DMS153 treated with DMSO at 0.1 percent for 48 hours (cell line): ENCODE data around the gene CCDC171.

Experiments used
- DNase-seq: peaks from one replicate; lab custom pipeline; 2025; ENCODE audit not compliant: unreplicated experiment; lab: John Stamatoyannopoulos, UW

CCDC171 gene

DNA sequence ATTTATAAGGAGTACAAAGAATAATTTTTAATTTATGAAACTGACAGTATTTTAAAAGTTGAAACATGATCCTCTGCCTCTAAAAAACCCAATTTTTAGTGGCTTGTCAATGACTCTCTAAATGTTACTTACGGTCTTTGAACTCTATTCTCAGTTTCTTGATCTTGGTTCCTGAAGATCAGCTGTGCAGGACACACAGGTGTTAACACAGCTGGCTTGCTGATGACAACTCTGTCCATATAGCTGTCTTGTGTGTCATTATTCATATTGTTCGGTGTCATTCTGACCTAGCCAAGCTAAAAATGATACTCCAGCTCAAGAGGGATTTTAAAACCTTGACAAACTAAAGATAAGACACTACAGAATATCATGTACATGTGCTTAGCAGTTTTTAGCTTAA lies 314.5 kb downstream of the CCDC171 start:
- DNase-seq, result no peak

DNA sequence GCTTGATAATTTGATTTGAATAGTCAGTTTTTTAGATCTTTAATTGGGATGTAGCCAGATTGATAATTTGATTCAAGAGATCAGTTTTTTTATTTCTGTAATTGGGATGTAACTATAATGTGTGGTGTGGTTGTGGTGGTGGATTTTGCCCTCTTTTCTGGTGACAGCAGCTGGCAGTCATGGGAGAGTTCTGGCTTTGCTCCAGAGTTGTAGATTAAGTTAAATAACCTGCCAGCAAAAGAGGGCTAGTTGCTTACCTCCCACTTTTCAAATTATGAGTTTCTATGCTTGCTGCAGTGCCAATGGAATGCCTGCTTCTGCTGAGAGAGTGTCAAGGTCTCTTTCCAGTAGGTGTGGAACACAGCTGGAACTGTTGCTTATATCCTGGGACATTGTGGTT lies 315.1 kb downstream of the CCDC171 start:
- no peak for DNase-seq

DNA sequence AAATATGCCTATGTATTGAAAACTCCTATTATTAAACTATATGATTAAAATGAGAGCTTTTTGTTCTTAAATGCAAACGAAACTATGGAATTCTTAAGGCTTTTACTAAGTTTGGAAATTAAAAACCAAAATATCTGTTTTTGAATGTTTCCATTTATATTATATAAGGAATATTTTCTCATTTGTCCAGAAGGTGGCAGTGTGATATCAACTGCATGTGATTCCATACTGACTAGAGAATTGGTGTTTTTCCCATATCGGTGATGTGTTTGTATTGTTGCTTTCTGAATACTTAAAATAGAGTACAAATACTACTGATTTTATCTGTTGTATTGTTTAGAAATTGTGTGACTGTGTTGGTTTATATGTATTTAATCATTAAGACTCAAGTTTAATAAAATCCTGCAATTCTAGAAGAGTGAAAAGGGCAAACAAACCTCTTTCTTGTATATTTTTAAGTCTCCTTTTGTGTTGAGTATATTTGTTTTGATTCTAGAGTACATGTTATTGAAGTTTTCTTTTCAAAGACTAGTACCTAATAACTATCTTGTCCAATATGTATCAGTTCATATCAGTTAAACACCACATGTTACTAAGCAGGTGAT lies 320.8 kb downstream of the CCDC171 start:
- peak; percentile 76 for DNase-seq

DNA sequence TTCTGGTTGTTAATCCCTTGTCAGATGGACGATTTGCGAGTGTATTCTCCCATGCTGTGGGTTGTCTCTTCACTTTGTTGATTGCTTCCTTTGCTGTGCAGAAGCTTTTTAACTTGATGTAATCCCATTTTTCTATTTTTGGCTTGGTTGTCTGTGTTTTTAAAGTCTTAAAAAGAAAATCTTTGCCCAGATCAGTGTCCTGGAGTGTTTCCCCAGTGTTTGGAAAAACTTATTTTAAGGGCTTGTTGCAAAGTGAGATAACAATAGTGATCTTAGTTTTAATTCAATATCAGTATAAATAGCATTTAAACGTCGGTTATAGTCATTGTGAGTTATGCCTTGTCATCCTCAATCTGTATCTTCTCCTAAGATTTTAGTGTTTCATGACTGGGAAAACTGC lies 329.5 kb downstream of the CCDC171 start:
- no peak for DNase-seq

DNA sequence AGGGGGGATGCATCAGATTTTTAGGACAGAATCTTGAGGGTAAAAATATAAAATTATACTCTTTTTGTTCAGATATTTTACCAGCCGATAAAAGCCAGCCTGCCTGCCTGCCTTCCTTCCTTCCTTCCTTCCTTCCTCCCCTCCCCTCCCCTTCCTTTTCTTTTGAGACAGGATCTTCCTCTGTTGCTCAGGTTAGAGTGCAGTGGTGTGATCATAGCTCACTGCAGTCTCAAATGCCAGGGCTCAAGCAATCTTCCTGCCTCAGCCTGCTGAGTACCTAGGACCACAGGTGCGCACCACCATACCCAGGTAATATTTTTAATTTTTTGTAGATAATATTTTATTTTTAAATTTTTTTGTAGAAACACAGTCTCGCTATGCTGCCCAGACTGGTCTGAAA lies 330.0 kb downstream of the CCDC171 start:
- no peak for DNase-seq

DNA sequence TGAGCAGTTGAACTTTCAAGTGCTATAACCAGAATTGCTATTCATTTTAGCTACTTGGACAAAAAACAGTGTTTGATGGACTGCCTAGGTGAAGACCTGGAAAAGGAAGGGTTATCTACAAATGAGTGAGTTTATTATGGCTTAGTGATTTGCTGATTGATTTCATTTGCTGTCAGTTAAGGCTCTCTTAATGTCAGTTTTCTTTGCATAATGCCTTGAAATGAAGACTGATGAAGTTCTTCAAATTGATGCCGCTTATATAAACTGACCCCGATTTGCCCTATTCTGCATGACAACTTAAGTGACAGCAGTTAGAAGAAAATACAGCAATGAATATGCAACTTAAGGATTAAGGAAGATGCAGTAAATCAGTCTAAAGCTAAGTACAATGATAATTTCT lies 332.6 kb downstream of the CCDC171 start:
- DNase-seq, result no peak

DNA sequence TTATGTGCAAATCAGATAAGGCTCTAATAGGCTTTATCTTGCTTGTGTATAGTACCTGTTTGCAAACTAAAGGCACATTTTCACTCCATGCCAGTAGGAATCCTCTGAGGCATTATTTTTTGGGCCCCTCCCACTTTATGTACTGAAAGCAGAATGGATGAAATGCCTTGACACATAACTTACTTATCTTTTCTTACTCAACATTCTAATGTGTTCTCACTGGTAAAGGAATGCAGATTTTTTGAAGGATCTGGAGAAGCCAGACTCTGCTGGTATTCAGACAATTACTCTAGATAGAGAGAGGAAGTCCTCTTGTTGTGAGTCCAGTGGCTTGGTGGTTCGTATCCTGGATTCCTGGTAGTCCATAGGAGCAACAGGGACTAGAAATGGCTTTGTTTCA lies 336.7 kb downstream of the CCDC171 start:
- no peak for DNase-seq

DNA sequence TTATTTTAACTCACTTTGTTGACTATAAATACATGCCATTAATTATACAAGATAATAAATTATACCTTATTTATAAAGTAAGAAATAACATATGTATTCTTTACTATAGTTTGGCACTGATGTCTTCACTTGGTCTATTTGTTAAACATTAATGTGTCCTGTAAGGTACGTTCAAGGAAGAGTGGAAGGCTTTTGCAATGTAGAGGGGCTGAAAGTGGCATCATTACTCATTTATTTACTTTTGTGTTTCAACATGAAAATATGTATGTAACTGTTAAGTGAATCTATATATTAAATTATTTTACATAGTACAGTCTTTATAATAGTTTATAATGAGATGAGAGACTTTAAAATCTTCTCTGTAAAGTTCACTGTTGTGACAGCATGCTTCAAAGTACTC lies 348.7 kb downstream of the CCDC171 start:
- no peak for DNase-seq

DNA sequence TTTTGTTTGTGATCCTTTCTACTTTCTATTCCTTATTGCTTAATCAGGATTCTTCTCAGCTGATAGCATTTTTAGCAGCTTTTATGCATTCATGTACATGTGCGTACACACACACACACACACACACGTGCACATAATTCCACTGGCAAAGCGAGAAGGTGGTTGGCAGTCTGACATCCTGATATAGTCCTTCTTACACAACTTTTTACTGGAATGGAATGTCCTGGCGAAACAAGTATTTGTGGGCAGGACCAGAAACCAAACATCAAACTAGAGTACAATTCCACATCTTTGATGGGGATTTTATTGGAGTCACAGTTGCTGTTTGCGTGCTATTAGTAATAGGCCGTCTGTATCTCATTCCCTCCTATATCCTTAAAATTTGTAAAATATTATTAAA lies 356.5 kb downstream of the CCDC171 start:
- no peak for DNase-seq

DNA sequence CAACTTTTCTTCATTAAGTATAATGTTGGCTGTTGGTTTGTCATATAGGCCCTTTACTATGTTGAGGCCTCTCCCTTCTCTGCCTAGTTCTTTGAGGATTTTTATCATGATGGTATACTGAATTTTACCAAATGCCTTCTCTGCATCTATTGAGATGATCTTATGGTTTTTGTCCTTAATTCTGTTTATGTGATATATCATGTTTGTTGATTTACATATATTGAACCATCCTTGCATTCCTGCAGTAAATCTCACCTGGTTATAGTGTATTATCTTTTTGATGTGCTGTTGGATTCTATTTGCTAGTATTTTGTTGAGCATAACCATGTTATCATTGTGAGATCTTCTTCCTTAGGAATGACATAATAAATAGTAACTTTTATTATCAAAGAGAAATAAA lies 362.9 kb downstream of the CCDC171 start:
- DNase-seq, result no peak

DNA sequence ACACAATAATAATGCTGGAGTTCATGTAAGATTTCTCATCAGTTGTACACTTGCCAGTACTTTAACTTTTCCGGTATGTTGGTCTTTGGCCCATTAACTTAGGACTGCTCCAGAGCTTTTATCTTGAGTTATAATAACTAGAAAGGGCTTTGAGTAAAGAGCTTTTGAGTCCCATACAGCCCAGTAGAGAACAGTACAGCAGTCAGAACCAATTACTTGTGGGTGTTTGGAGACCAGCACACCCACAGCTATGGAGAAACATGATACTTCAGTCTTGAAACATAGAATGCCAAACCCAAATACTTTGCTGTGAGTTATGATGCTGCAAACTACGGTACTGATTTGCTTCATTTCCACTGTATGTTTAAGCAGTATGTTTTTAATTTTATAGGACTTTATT lies 374.3 kb downstream of the CCDC171 start:
- DNase-seq, result no peak

DNA sequence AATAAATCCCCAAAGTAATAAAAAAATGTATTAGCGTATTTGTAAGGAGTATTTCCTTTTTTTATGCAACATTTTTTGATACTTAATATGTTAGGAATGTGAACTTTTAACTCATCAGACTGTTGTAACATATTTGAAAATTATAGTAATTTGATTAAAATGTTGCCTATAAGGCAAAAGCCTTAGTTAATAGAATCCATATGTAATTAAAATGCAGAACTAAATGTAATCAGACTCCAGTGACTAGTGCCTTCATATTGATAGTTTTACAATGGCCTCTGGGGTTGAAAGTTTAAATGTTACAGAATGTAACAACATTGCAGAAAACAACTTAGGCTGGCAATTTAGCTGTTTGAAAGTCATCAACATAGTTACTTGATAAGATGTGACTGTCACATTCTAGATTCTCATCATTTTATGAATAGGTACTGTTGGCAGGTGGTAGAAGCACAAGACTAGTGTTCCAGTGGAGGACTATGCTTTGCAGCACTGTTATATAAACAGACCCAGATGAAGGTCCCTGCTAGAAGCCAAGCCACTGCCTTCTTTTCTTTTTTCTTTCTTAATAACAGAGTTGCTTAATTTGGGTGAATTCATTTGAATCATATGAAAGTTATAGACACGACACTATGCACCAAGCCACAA lies 382.9 kb downstream of the CCDC171 start:
- DNase-seq, result peak; percentile 64

DNA sequence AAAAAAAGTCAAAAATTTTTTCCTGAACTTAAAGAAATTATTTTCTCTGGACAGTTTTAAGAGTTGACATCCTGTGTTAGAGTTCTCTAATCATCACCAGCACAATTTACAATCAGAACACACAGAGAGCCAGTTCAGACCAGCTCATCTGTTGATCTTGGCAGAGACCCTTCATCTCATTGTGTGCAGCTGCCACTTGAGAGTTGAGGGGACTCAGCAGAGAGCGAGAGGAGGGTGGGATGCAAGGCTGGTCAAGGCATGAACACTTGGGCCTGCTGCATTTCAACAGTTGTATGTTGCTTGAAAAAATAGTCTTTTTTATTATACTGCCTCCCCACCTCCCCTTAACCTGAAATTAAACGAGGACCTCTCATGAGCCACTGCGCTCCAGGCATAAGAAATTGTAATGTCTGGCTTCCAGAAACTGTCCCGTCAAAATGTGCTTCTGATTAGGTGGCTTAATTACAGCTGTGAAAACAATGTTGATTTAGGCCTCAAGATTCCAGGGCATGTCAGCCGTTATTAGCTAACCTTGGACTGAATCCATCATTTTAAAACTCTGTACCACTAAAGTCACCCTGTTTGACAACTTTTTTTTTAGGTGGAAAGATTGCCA lies 383.6 kb downstream of the CCDC171 start:
- peak; percentile 64 for DNase-seq

DNA sequence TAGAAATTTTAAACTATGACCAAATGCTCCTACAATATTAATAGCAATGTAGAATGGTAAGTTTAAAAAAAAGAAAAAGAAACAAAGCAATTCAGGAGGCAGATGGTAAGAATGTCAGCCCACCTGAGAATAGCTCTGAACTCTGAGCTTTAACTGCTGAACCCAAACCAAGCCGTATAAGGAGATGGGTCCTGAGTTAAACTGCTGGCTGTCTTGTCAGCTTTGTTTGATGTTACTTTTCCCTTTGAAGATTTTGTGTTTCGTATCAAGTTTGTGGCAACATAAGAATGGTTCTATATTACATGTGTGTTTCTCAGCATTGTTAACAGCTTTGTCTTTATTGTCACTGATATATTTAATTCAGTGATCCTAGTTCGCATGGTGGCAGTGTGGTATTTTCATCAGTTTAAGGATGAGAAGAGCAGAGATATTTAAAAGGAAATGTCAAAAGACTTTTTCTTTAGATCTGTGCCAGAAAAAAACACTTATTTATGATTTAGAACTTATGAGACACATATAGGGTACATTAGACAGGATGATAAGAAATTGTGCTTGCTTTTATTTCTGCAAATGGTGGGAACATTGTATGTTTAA lies 390.1 kb downstream of the CCDC171 start:
- no peak for DNase-seq

DNA sequence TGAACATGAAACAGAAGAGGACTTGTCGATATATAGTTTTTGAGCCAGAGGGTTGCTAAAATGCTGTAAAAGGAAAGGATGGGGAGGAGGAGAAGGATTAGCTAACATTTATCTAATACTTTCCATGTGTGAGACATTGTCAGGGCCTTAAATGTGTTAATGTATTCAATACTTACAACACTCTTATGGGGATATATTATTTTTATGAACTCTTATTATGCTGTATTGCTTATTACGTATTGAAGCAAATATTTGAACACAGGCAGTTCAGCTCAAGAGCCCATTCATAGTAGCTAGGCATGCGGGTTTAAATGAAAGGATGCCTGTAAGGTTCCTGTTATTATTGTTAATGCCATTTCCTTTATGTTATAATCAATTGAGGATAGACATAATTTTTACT lies 391.5 kb downstream of the CCDC171 start:
- no peak for DNase-seq

DNA sequence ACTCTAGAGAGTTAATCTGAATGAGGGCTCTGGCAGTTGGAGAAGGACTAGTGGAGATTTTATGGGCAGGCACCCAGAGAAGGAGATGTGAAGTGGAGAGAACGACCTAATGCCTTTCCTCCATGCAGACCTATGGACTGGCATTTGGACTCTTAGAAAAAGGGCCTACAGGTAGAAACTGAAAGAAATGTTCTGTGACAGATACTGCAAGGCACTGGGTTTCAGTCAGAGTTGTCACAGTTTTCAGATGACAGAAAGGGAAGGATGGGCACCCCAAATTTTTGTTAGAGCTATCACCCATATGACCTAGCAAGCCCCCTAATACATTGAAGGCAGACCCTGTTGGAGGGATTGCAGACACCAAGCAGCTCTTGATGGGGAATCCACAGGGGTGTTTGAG lies 406.8 kb downstream of the CCDC171 start:
- no peak for DNase-seq

DNA sequence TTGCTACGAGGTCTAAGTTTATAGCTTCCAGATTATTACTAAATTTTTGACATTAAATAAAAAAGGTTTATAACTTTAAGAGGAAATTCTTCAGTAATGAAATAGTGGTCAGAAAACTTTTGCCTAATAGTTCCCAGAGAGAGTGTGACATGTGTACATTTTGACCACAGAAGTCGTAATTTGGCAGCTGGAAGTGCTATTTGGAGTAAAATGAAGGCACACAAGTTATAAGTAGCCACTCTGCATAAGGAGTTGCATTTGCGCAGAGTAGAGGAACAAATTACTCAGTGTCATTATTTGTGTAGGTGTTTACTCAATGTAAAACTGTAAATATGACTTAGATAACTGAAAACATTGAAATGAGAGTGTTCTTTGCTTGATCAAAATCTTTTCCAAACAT lies 408.4 kb downstream of the CCDC171 start:
- no peak for DNase-seq

DNA sequence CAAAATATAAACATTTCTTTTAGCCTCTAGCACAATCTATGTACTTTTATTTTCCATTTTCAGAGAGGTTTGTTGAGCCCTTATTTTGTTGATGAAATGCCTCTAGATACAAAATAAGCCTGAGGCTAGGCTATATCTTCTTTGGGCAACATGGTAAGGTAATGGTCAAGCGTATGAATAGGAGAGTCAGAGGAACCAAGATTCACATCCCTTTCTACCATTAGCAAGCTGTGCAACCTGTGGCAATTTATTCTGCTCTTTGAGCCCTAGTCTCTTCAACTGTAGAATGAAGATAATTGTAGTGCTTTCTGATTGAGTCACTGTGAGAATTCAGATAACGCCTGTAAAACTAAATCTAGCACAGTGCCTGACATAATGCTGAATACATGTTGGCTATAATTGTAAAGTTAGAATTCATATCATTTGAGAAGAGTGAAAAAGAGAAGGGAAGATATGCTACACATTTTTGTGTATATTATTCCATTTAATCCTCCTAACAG lies 412.5 kb downstream of the CCDC171 start:
- no peak for DNase-seq

DNA sequence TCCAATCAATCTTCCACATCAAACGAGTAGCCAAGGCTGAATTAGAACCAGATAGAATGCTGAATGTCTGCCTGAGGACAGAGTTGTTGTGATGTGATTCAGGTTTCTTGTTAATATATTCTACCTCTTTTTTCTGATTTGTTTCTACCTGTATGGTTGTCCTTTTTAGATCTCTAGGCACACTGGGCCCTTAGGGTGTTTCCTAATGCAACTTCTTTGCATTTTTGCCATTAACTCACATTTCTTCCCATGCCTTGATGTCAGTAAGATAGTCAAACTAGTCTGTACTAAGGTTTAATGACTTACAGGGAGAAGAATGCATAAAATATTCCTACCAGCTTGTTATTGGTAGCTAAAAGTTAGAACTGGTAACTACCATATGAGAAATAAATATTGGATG lies 413.6 kb downstream of the CCDC171 start:
- no peak for DNase-seq

DNA sequence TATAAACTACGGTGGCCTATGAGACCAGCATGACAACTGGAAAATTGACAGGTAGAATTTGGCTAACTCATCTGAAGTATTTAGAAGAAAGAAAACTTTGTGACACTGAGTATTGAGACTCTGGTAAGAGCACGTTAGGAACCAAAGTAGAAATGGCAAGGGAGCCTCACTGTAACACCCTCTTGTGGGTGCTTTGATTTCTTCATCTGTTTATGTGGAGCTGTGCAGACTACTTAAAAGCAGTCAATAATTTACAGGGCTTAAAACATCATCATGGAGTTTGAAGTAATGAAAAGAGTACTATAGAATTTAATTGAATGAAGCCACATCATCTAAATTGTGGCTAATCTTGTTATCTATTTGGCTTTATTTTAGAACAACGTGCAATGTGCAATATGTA lies 414.2 kb downstream of the CCDC171 start:
- DNase-seq, result no peak

DNA sequence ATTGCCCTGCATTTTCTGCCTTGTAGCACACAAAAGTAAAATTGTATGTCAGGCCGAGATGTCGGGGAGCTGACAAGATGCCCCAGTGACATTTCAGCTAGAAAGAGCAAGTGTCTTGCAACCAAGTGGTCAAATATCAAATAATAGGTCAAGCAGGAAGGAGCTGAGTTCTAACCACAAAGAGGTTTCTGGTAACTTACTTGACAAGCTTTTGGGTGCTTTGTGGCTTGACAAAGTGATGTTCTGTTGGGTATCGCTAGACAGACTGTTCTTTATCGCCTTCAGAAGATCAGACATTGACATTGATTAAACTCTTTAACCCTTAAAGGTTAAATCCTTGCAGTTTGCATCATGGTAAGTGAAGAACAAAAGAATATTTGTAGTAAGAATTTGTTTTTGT lies 419.9 kb downstream of the CCDC171 start:
- DNase-seq, result no peak

DNA sequence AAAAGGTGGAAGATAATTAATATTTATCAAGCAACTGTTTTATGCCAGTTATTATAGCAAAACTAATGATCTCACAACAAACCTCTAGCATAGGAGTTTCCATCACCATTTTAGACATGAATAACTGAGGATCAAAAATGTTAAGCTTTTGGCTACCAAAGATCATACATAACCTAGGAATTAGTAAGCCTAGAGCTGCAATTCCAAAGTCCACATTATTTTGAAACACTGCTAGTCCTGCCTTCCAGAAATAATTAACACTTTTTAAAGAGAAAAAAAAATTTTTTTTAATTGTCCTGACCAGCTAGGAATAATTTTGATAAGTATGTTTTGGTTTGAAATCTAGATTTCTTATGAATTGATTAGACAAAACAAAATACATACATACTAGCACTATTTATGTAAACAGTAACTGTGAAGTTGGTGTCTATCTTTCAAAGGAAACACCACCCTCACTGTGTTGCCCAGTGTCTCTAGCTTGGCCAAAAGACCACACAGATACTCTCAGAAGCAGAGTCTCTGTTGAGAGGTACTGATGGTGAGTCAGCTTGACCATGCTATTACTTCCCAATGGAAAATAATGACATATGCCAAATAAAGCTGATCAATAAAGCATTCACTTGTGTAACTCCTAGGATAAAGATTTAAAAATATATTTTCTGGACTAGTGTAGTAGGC lies 422.4 kb downstream of the CCDC171 start:
- no peak for DNase-seq
